ENCODE results near the gene RERE. TPM values are rescaled to one million over a fixed set of nuclear protein-coding genes. Genes with fewer than 3 reads are reported as not detected.

The RERE gene
- total RNA-seq, 4 donors from 2014 or later: 118 to 244 (median 131) TPM

- no peaks in the 10 kb centered on the region for H3K27me3 ChIP-seq
- peaks cover 25 to 30% of the 10 kb centered on the region in 2 donors for H3K4me1 ChIP-seq
- WGBS, 2 donors: 87 to 94% methylated on average over 15 to 21 of the region's 21 CpGs
- no peak for TF ChIP-seq CTCF (IDR thresholded peaks at IDR 0.05)
- intact Hi-C loops (cut with DNase I): loop anchor here (10.0 kb wide), 1 partner anchor 291 kb away; no protein-coding TSS in a partner anchor
- peak overlapping the region in 2 of 3 donors; percentile 23 to 58 for H3K27ac ChIP-seq
- no peaks in the 10 kb centered on the region for H3K36me3 ChIP-seq
- DNase-seq: no peak
- no peaks in the 10 kb centered on the region for H3K9me3 ChIP-seq
- H3K4me3 ChIP-seq (replicated peaks in 1 of 3): no peak overlapping the region
These were observed 28.0 kb upstream of the RERE start for GRCh38 chr1:8845104-8846097.

GRCh38 chr1:8844501-8845006 lies 27.1 kb upstream of the RERE start:
- Histone ChIP-seq H3K36me3 (no peaks in the 10 kb centered on the region), H3K4me3 (replicated peaks in 1 of 3) (no peak overlapping the region), H3K9me3 (no peaks in the 10 kb centered on the region), H3K27ac (peak overlapping the region; percentile 3 to 58 (median 23)), H3K27me3 (no peaks in the 10 kb centered on the region), H3K4me1 (peaks cover 25 to 30% of the 10 kb centered on the region in 2 donors)
- WGBS, 2 donors: 58 to 60% methylated on average over 7 of the region's 7 CpGs
- intact Hi-C loops (cut with DNase I): loop anchor here (10.0 kb wide), 1 partner anchor 290 kb away; no protein-coding TSS in a partner anchor
- no peak for DNase-seq
- TF ChIP-seq CTCF (IDR thresholded peaks at IDR 0.05): no peak
- TF ChIP-seq POLR2A (IDR thresholded peaks at IDR 0.05): no peak

- intact Hi-C loops (cut with DNase I): loop anchor here (10.0 kb wide), 1 partner anchor 287 kb away; no protein-coding TSS in a partner anchor
- Histone ChIP-seq H3K9me3 (no peaks in the 10 kb centered on the region), H3K27me3 (no peaks in the 10 kb centered on the region), H3K36me3 (no peaks in the 10 kb centered on the region), H3K4me3 (replicated peaks in 1 of 3) (no peak overlapping the region), H3K4me1 (peaks cover 11 to 16% of the 10 kb centered on the region in 2 donors), H3K27ac (no peak overlapping the region)
- WGBS, 2 donors: 90 to 93% methylated on average over 3 of the region's 3 CpGs
- TF ChIP-seq CTCF (IDR thresholded peaks at IDR 0.05) (no peak), POLR2A (IDR thresholded peaks at IDR 0.05) (no peak)
- DNase-seq: no peak
These were observed 24.0 kb upstream of the RERE start for GRCh38 chr1:8841395-8841794.

- no peak overlapping the region for H3K27ac ChIP-seq
- no peaks in the 10 kb centered on the region for H3K27me3 ChIP-seq
- H3K9me3 ChIP-seq: no peaks in the 10 kb centered on the region
- H3K36me3 ChIP-seq: no peaks in the 10 kb centered on the region
- no peak for TF ChIP-seq CTCF (IDR thresholded peaks at IDR 0.05)
- TF ChIP-seq POLR2A (IDR thresholded peaks at IDR 0.05): no peak
- WGBS, 2 donors: 97% methylated on average over 7 of the region's 7 CpGs
- intact Hi-C loops (cut with DNase I): loop anchor here (10.0 kb wide), 1 partner anchor 285 kb away; no protein-coding TSS in a partner anchor
- H3K4me3 ChIP-seq (replicated peaks in 1 of 3): no peak overlapping the region
- H3K4me1 ChIP-seq: peaks cover 8 to 11% of the 10 kb centered on the region in 2 donors
- no peak for DNase-seq
These were observed 22.6 kb upstream of the RERE start for GRCh38 chr1:8839990-8840389.

Data from thyroid gland (tissue), 4 donors.